Uterus (tissue), 2 donors: Measurements from ENCODE around the gene DYNLT1.
A peak's percentile ranks its signal among the peaks of the same experiment; 100 is the strongest.

Experiments used
- POLR2A ChIP-seq, 2 donors: fragments of 450-650 bp; IDR thresholded peaks; one replicate each; pipeline ENCODE4 v1.6.1; 2016; ENCODE audit warnings: antibody characterized with exemption in 2 of 2, mild to moderate bottlenecking in 1 of 2, moderate library complexity in 1 of 2
- TF ChIP-seq, protein P1 (sequence below), 4 experiments: fragments of 200-600 bp in 2 of 4; fragments of 450-650 bp in 2 of 4; sonication (generic) in 2 of 4; IDR thresholded peaks; one replicate each; pipeline ENCODE4 v1.5.1; 2016 to 2019; ENCODE audit warnings: antibody characterized with exemption in 4 of 4, mild to moderate bottlenecking in 2 of 4, moderate library complexity in 1 of 4

DNA sequence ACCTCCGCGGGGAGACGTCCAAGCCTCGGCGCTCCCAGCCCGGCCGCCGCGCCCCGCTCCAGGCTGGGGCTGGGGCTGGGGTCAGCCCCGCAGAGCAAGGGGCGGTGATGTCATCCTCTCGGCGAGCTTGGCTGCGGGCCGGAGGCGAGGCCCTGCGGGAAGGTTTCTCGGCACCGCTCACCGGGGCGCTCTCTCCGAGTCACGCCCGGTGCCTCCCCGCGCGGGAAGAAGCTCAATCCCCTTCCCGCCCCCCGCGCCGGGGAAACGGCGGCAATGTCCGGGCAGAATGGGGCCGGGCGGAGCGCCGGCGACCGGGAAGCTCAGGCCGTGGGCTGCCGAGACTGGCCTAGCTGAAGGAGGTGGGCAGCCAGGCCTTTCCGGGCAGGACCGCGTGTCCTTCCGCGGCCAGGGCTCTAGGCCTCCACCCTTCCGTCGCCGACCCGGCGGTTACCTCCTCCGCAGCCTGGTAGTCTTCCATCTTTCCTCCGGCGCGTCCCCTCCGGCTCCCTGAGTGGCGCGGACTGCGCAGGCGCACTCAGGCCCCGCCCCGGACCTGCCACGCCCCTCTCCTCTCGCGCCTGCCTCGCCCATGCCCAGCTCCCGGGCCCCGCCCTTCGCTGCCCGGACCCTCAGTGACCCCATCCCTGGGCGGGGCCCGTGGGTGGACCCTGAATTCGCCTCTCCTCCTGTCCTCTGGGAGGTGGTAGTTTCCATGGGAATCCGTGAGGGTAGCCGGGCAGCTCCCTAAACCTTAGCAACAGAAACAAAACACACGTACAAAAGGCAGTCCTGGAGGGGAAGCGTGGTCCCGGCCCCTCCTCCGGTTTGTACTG is at the start of gene DYNLT1:
- TF ChIP-seq, protein P1, sequence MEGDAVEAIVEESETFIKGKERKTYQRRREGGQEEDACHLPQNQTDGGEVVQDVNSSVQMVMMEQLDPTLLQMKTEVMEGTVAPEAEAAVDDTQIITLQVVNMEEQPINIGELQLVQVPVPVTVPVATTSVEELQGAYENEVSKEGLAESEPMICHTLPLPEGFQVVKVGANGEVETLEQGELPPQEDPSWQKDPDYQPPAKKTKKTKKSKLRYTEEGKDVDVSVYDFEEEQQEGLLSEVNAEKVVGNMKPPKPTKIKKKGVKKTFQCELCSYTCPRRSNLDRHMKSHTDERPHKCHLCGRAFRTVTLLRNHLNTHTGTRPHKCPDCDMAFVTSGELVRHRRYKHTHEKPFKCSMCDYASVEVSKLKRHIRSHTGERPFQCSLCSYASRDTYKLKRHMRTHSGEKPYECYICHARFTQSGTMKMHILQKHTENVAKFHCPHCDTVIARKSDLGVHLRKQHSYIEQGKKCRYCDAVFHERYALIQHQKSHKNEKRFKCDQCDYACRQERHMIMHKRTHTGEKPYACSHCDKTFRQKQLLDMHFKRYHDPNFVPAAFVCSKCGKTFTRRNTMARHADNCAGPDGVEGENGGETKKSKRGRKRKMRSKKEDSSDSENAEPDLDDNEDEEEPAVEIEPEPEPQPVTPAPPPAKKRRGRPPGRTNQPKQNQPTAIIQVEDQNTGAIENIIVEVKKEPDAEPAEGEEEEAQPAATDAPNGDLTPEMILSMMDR (IDR thresholded peaks at IDR 0.05), result peak in 2 of 4 experiments; percentile 9 to 11
- TF ChIP-seq POLR2A (IDR thresholded peaks at IDR 0.05), result peak; percentile 93 to 99
